Measurements from ENCODE around the gene PIP5K1C. TPM values are rescaled to one million over a fixed set of nuclear protein-coding genes. Genes with fewer than 3 reads are reported as not detected.
A peak's percentile ranks its signal among the peaks of the same experiment; 100 is the strongest.

Gene PIP5K1C
- total RNA-seq, 2 experiments from 2014 or later, result 23.9 to 37.7 TPM

- CTCF ChIA-PET, result interaction anchor here (0.6 to 1.1 kb wide), 3 partner anchors 41 to 75 kb away, joined by 3 to 4 read pairs (median 3); no protein-coding TSS in a partner anchor
- ATAC-seq (no peak), DNase-seq (no peak)
- Mint-ChIP-seq H3K4me1 (no peaks in the 10 kb centered on the region), H3K9me3 (ENCODE audit: low read depth) (no peaks in the 10 kb centered on the region), H3K36me3 (no peaks in the 10 kb centered on the region), H3K27ac (no peak overlapping the region), H3K4me3 (no peak overlapping the region), H3K27me3 (peaks cover 6% of the 10 kb centered on the region)
Measured at GRCh38 chr19:3712663-3713611, 12.7 kb upstream of the PIP5K1C start.

- no peak overlapping the region for H3K27ac Mint-ChIP-seq
- CTCF ChIA-PET, result interaction anchor here (0.7 to 1.3 kb wide), 3 partner anchors 10 to 112 kb away, joined by 3 to 6 read pairs (median 5); partner anchors contain the start of gene APBA3
Measured at GRCh38 chr19:3710265-3710812, 10.1 kb upstream of the PIP5K1C start.

GRCh38 chr19:3708207-3708931 is 8.1 kb upstream of the PIP5K1C start, which contains the start of gene TJP3:
TSS of gene TJP3 (plus strand) at chr19:3708384. CDS start at chr19:3728433, 20,049 bp downstream.
- H3K36me3 Mint-ChIP-seq, result no peaks in the 10 kb centered on the region
- H3K27ac Mint-ChIP-seq, result no peak within 1 kb of the TSS
- ATAC-seq (no peak), DNase-seq (no peak)
- no peaks in the 10 kb centered on the region for H3K4me1 Mint-ChIP-seq
- no peaks in the 10 kb centered on the region for H3K9me3 Mint-ChIP-seq (ENCODE audit: low read depth)
- CTCF ChIA-PET, result interaction anchor here (0.7 to 2.1 kb wide), 6 partner anchors 11 to 116 kb away, joined by 3 to 9 read pairs (median 3); no protein-coding TSS in a partner anchor
- peaks cover 12% of the 10 kb centered on the region for H3K27me3 Mint-ChIP-seq
- no peak within 1 kb of the TSS for H3K4me3 Mint-ChIP-seq

More at GRCh38 chr19:3710265-3710812, 10.1 kb upstream of the PIP5K1C start:
- Mint-ChIP-seq H3K4me3 (no peak overlapping the region), H3K4me1 (no peaks in the 10 kb centered on the region), H3K9me3 (ENCODE audit: low read depth) (no peaks in the 10 kb centered on the region), H3K27me3 (peaks cover 12% of the 10 kb centered on the region), H3K36me3 (no peaks in the 10 kb centered on the region)
- ATAC-seq (no peak), DNase-seq (no peak)

- ATAC-seq, result no peak
- Mint-ChIP-seq H3K4me3 (no peak overlapping the region), H3K27ac (no peak overlapping the region), H3K9me3 (ENCODE audit: low read depth) (no peaks in the 10 kb centered on the region), H3K27me3 (peaks cover 10% of the 10 kb centered on the region), H3K36me3 (no peaks in the 10 kb centered on the region), H3K4me1 (no peaks in the 10 kb centered on the region)
- no peak for DNase-seq
- CTCF ChIA-PET, result interaction anchor here (1.0 to 2.1 kb wide), 3 partner anchors 11 to 116 kb away, joined by 3 to 9 read pairs (median 4); no protein-coding TSS in a partner anchor
Measured at GRCh38 chr19:3707868-3708206, 7.6 kb upstream of the PIP5K1C start.

- Mint-ChIP-seq H3K27me3 (peaks cover 3% of the 10 kb centered on the region), H3K27ac (no peak overlapping the region), H3K9me3 (ENCODE audit: low read depth) (no peaks in the 10 kb centered on the region), H3K4me1 (peaks cover 22% of the 10 kb centered on the region), H3K36me3 (no peaks in the 10 kb centered on the region), H3K4me3 (peak overlapping the region; percentile 49)
- DNase-seq (no peak), ATAC-seq (no peak)
- CTCF ChIA-PET, result interaction anchor here (0.7 to 3.0 kb wide), 6 partner anchors 9 to 111 kb away, joined by 4 to 20 read pairs (median 10); no protein-coding TSS in a partner anchor
Measured at GRCh38 chr19:3701200-3701599, 932 bp upstream of the PIP5K1C start.

GRCh38 chr19:3699741-3700241 is 477 bp downstream of the PIP5K1C start:
- no peaks in the 10 kb centered on the region for H3K9me3 Mint-ChIP-seq (ENCODE audit: low read depth)
- no peaks in the 10 kb centered on the region for H3K27me3 Mint-ChIP-seq
- peak overlapping the region; percentile 68 for H3K27ac Mint-ChIP-seq
- H3K36me3 Mint-ChIP-seq, result no peaks in the 10 kb centered on the region
- ATAC-seq, result no peak
- peaks cover 23% of the 10 kb centered on the region for H3K4me1 Mint-ChIP-seq
- CTCF ChIA-PET, result interaction anchor here (0.9 to 3.0 kb wide), 11 partner anchors 7 to 149 kb away, joined by 3 to 20 read pairs (median 6); partner anchors contain the start of gene MRPL54
- DNase-seq, result no peak
- H3K4me3 Mint-ChIP-seq, result peak overlapping the region; percentile 85

- Mint-ChIP-seq H3K27me3 (no peaks in the 10 kb centered on the region), H3K4me1 (peaks cover 23% of the 10 kb centered on the region), H3K4me3 (peak overlapping the region; percentile 85), H3K36me3 (no peaks in the 10 kb centered on the region), H3K9me3 (ENCODE audit: low read depth) (no peaks in the 10 kb centered on the region), H3K27ac (peak overlapping the region; percentile 68)
- CTCF ChIA-PET, result interaction anchor here (0.9 to 3.0 kb wide), 9 partner anchors 8 to 150 kb away, joined by 3 to 20 read pairs (median 6); partner anchors contain the start of gene MRPL54
- ATAC-seq, result no peak
- DNase-seq, result peak; percentile 47
Measured at GRCh38 chr19:3698974-3699740, 1.1 kb downstream of the PIP5K1C start.

- H3K27me3 Mint-ChIP-seq, result no peaks in the 10 kb centered on the region
- H3K36me3 Mint-ChIP-seq, result no peaks in the 10 kb centered on the region
- no peaks in the 10 kb centered on the region for H3K9me3 Mint-ChIP-seq (ENCODE audit: low read depth)
- no peak overlapping the region for H3K27ac Mint-ChIP-seq
- no peak for ATAC-seq
- peak overlapping the region; percentile 85 for H3K4me3 Mint-ChIP-seq
- peaks cover 23% of the 10 kb centered on the region for H3K4me1 Mint-ChIP-seq
- CTCF ChIA-PET, result interaction anchor here (1.2 to 3.0 kb wide), 4 partner anchors 26 to 36 kb away, joined by 4 to 20 read pairs (median 12); no protein-coding TSS in a partner anchor
- DNase-seq, result no peak
Measured at GRCh38 chr19:3698386-3698950, 1.8 kb downstream of the PIP5K1C start.

GRCh38 chr19:3697671-3698385 is 2.4 kb downstream of the PIP5K1C start:
- Mint-ChIP-seq H3K4me1 (peaks cover 25% of the 10 kb centered on the region), H3K36me3 (peaks cover under 1% of the 10 kb centered on the region), H3K27me3 (no peaks in the 10 kb centered on the region), H3K4me3 (no peak overlapping the region), H3K27ac (no peak overlapping the region), H3K9me3 (ENCODE audit: low read depth) (no peaks in the 10 kb centered on the region)
- DNase-seq (no peak), ATAC-seq (no peak)
- CTCF ChIA-PET, result interaction anchor here (0.9 to 2.6 kb wide), 5 partner anchors 9 to 33 kb away, joined by 3 to 18 read pairs (median 4); no protein-coding TSS in a partner anchor

- H3K36me3 Mint-ChIP-seq, result peaks cover 2% of the 10 kb centered on the region
- DNase-seq (no peak), ATAC-seq (no peak)
- H3K27me3 Mint-ChIP-seq, result no peaks in the 10 kb centered on the region
- H3K27ac Mint-ChIP-seq, result no peak overlapping the region
- H3K4me3 Mint-ChIP-seq, result no peak overlapping the region
- peaks cover 30% of the 10 kb centered on the region for H3K4me1 Mint-ChIP-seq
- CTCF ChIA-PET, result interaction anchor here (0.9 to 1.6 kb wide), 4 partner anchors 10 to 32 kb away, joined by 3 to 4 read pairs (median 4); no protein-coding TSS in a partner anchor
- no peaks in the 10 kb centered on the region for H3K9me3 Mint-ChIP-seq (ENCODE audit: low read depth)
Measured at GRCh38 chr19:3697094-3697493, 3.2 kb downstream of the PIP5K1C start.

GRCh38 chr19:3696660-3696995 is 3.6 kb downstream of the PIP5K1C start:
- DNase-seq (no peak), ATAC-seq (no peak)
- Mint-ChIP-seq H3K36me3 (peaks cover 2% of the 10 kb centered on the region), H3K9me3 (ENCODE audit: low read depth) (no peaks in the 10 kb centered on the region), H3K4me3 (no peak overlapping the region), H3K27ac (no peak overlapping the region), H3K27me3 (no peaks in the 10 kb centered on the region), H3K4me1 (peaks cover 31% of the 10 kb centered on the region)
- CTCF ChIA-PET, result interaction anchor here (1.6 kb wide), 1 partner anchor 32 kb away, joined by 4 read pairs; no protein-coding TSS in a partner anchor
